ENCODE measurements around the gene GPR156. TPM values are rescaled to one million over a fixed set of nuclear protein-coding genes. Genes with fewer than 3 reads are reported as not detected.

Gene GPR156
- polyA plus RNA-seq, 1 experiment, result 0.44 TPM

DNA sequence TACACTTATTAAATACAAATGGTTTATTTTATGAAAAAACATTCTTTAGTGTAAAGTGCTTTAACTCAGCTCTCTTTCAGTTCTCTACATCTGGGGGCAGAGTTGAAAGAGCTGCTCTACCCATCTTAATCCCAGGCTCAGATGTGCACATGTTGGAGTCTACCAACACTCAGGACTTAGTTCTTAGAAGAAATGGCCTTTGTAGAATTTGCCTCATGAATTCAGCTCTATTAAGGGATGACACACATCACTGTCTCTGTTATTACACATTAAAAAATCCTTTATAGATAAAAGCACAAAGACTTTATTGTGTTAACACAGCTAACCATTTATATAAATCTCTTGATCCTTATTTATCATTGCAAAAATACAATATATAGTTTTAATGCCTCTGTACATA is 159.0 kb downstream of the GPR156 start:
- Histone ChIP-seq H3K27me3 (ENCODE audit: control insufficient read depth, insufficient read depth, low read length) (no peaks in the 10 kb centered on the region), H3K4me3 (ENCODE audit: low read depth, low read length) (no peak overlapping the region), H3K36me3 (ENCODE audit: control insufficient read depth, insufficient read depth, low read length) (no peaks in the 10 kb centered on the region)
- ChIA-PET CTCF (interaction anchor here (1.6 kb wide), 1 partner anchor 44 kb away, joined by 4 read pairs; no protein-coding TSS in a partner anchor), POLR2A (no interaction called here)
- TF ChIP-seq, protein P1, sequence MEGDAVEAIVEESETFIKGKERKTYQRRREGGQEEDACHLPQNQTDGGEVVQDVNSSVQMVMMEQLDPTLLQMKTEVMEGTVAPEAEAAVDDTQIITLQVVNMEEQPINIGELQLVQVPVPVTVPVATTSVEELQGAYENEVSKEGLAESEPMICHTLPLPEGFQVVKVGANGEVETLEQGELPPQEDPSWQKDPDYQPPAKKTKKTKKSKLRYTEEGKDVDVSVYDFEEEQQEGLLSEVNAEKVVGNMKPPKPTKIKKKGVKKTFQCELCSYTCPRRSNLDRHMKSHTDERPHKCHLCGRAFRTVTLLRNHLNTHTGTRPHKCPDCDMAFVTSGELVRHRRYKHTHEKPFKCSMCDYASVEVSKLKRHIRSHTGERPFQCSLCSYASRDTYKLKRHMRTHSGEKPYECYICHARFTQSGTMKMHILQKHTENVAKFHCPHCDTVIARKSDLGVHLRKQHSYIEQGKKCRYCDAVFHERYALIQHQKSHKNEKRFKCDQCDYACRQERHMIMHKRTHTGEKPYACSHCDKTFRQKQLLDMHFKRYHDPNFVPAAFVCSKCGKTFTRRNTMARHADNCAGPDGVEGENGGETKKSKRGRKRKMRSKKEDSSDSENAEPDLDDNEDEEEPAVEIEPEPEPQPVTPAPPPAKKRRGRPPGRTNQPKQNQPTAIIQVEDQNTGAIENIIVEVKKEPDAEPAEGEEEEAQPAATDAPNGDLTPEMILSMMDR (IDR thresholded peaks at IDR 0.05; ENCODE audit: insufficient read depth, low read depth, low read length), result no peak
- DNase-seq (ENCODE audit: low read depth), result no peak

DNA sequence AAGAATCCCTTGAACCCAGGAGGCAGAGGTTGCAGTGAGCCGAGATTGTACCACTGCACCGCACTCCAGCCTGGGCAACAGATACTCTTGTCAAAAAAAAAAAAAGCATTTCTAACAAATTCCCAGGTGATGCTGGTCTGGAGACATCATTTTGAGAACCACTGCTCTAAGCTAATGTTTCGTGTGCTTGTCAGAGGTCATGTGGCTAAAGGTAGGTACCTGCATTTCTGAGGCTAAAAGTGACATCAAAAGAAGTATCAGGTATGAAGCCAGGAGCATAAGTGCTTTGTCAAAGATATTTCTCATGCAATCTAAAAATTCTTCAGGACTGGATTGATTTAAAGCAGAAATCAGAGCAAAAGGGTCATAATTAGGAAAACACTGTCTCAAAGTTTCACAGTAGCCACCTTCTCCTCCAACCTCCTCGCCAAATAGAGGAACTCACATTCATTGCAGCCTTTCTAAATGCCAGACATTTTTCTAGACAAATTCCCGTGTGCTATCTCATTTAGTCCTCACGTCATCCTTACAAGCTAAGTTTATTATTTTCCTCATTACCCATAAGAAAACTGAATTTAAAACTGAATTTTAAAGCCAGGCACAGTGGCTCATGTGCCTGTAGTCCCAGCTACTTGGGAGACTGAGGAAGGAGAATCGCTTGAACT is 165.0 kb downstream of the GPR156 start:
- H3K36me3 ChIP-seq (ENCODE audit: control insufficient read depth, insufficient read depth, low read length), result no peaks in the 10 kb centered on the region
- no peak for DNase-seq (ENCODE audit: low read depth)
- TF ChIP-seq, protein P1 (IDR thresholded peaks at IDR 0.05; ENCODE audit: insufficient read depth, low read depth, low read length), result no peak
- no peaks in the 10 kb centered on the region for H3K27me3 ChIP-seq (ENCODE audit: control insufficient read depth, insufficient read depth, low read length)
- H3K4me3 ChIP-seq (ENCODE audit: low read depth, low read length), result no peak overlapping the region
- ChIA-PET POLR2A (no interaction called here), CTCF (no interaction called here)

Small RNA genes within 50 kb of the gene (small RNA-seq; reads per million reads assigned to genes)
- not detected for gene RF00019 (ENCODE audit: insufficient read length, low read depth, low replicate concordance)
- not detected for gene RN7SL397P (ENCODE audit: insufficient read length, low read depth, low replicate concordance)

Other genes with a start within 250 kb of the GPR156 start
- gene GSK3B, start 190.8 kb downstream of the GPR156 start, polyA plus RNA-seq (2011; rRNA removed), result 25.4 and 36.1 TPM in 2 replicates
- 6.3 and 10.9 TPM in 2 replicates for gene LRRC58, start 64.1 kb upstream of the GPR156 start, polyA plus RNA-seq (2011; rRNA removed)
- gene FSTL1, start 165.8 kb upstream of the GPR156 start, polyA plus RNA-seq (2011; rRNA removed), result 3,514 and 4,020 TPM in 2 replicates